Measurements from ENCODE around the gene PTGER1.

The PTGER1 gene

GRCh38 chr19:14433554-14434501 is 41.3 kb downstream of the PTGER1 start:
- TF ChIP-seq GATA1 (IDR thresholded peaks at IDR 0.05; ENCODE audit: low read depth, low read length) (no peak), POLR2A (IDR thresholded peaks at IDR 0.05; ENCODE audit: low read length) (no peak)
- peak; percentile 46 to 57 for DNase-seq

- TF ChIP-seq GATA1 (IDR thresholded peaks at IDR 0.05; ENCODE audit: low read depth, low read length) (no peak), POLR2A (IDR thresholded peaks at IDR 0.05; ENCODE audit: low read length) (no peak)
- DNase-seq: peak; percentile 75 to 76
These were observed 42.2 kb downstream of the PTGER1 start, which contains the start of gene PKN1 for GRCh38 chr19:14432791-14433553. Gene PKN1, plus strand, starts transcription at chr19:14433306. Its CDS starts 216 bp downstream, at chr19:14433522.

GRCh38 chr19:14430712-14431111 is 44.4 kb downstream of the PTGER1 start:
- DNase-seq: no peak
- TF ChIP-seq POLR2A (IDR thresholded peaks at IDR 0.05; ENCODE audit: low read length) (no peak), GATA1 (IDR thresholded peaks at IDR 0.05; ENCODE audit: low read depth, low read length) (no peak)

- no peak for TF ChIP-seq POLR2A (IDR thresholded peaks at IDR 0.05; ENCODE audit: low read length)
- TF ChIP-seq GATA1 (IDR thresholded peaks at IDR 0.05; ENCODE audit: low read depth, low read length): no peak
- no peak for DNase-seq
These were observed 46.2 kb downstream of the PTGER1 start for GRCh38 chr19:14428882-14429416.

- DNase-seq: no peak
- TF ChIP-seq POLR2A (IDR thresholded peaks at IDR 0.05; ENCODE audit: low read length) (no peak), GATA1 (IDR thresholded peaks at IDR 0.05; ENCODE audit: low read depth, low read length) (no peak)
These were observed 47.7 kb downstream of the PTGER1 start for GRCh38 chr19:14427461-14427860.

- TF ChIP-seq GATA1 (IDR thresholded peaks at IDR 0.05; ENCODE audit: low read depth, low read length) (no peak), POLR2A (IDR thresholded peaks at IDR 0.05; ENCODE audit: low read length) (no peak)
- DNase-seq: peak; percentile 86 to 89
These were observed 49.4 kb downstream of the PTGER1 start for GRCh38 chr19:14425696-14426138.
